Heart left ventricle (tissue), 16 donors: ENCODE results near the gene USP6NL. TPM values are rescaled to one million over a fixed set of nuclear protein-coding genes. Genes with fewer than 3 reads are reported as not detected.

ENCODE experiments used
- ATAC-seq, 4 donors: fragments of 200-7000 bp; cut with Tn5 transposase; one replicate each; pipeline ENCODE4 v1.9.1; 2020 to 2022; ENCODE audit warnings: moderate library complexity in 4 of 4, mild to moderate bottlenecking in 3 of 4, moderate number of reproducible peaks in 1 of 4
- DNase-seq, 5 donors: peaks; one replicate each; pipeline ENCODE4 v3.0.0-alpha.2; 2020
- H3K27ac ChIP-seq, 12 donors: fragments of 200-600 bp; sonication (generic) in 4 of 12; one replicate each; pipeline versions ENCODE4 v1.5.0 to v1.8.0; 2016 to 2022; ENCODE audit warnings: mild to moderate bottlenecking in 2 of 12
- H3K27me3 ChIP-seq, 9 donors: fragments of 200-600 bp; sonication (generic) in 2 of 9; one replicate each; pipeline versions ENCODE4 v1.5.1 to v1.8.0; 2016 to 2022; ENCODE audit warnings: mild to moderate bottlenecking in 3 of 9
- H3K36me3 ChIP-seq, 9 donors: fragments of 200-600 bp; sonication (generic) in 2 of 9; one replicate each; pipeline versions ENCODE4 v1.5.0 to v1.8.0; 2018 to 2022; ENCODE audit warnings: mild to moderate bottlenecking in 2 of 9
- H3K4me1 ChIP-seq, 12 donors: fragments of 200-600 bp; sonication (generic) in 4 of 12; one replicate each; pipeline versions ENCODE4 v1.5.0 to v1.8.0; 2016 to 2022; ENCODE audit warnings: mild to moderate bottlenecking in 3 of 12
- H3K4me3 ChIP-seq, 12 donors: fragments of 200-600 bp; sonication (generic) in 4 of 12; one replicate each; pipeline versions ENCODE4 v1.5.0 to v1.8.0; 2017 to 2022; ENCODE audit warnings: mild to moderate bottlenecking in 9 of 12, moderate library complexity in 4 of 12
- H3K9me3 ChIP-seq, 12 donors: fragments of 200-600 bp; sonication (generic) in 4 of 12; one replicate each; pipeline versions ENCODE4 v1.5.0 to v1.8.0; 2016 to 2022; ENCODE audit warnings: mild to moderate bottlenecking in 1 of 12
- POLR2A ChIP-seq, 2 donors: fragments of 450-650 bp; IDR thresholded peaks; one replicate each; pipeline ENCODE4 v1.6.1; 2017; ENCODE audit warnings: antibody characterized with exemption in 2 of 2, mild to moderate bottlenecking in 2 of 2, moderate library complexity in 2 of 2
- WGBS, 4 donors: extraction: QIAGEN DNeasy Blood & Tissue Kit in 2 of 4; methylation state at CpG; one replicate each; pipeline versions ENCODE4 v1.1.5 to v1.1.7; 2013 to 2018; 5-methylcytosine and 5-hydroxymethylcytosine counted together
- intact Hi-C, 10 donors: fragments of 100-400 bp; cut with DNase I; formaldehyde crosslinking; loops; one replicate each; pipeline versions ENCODE4 v1.11.1 to v1.14.2; 2022
- polyA plus RNA-seq, 2 donors: library from polyadenylated mRNA; stranded (reverse); fragments of 200-250 nt; gene quantifications; one replicate each; pipeline ENCODE4 v1.2.3, GENCODE V29; 2013
- total RNA-seq, 9 donors: library from RNA; depleted of rRNA in 2 of 9; stranded (reverse); fragments of >200 nt in 2 of 9; fragmentation: NEBNext Ultra II Directional in 3 of 9; extraction: Animal tissue kit (Norgen Biotek cat#: 25700) in 3 of 9; gene quantifications; one replicate each; pipeline versions ENCODE4 v1.1.0 to v1.2.4, GENCODE V29; 2016 to 2023
- TF ChIP-seq, protein P1 (sequence below), 12 donors: fragments of 200-600 bp; sonication (generic) in 4 of 12; IDR thresholded peaks; one replicate each; pipeline versions ENCODE4 v1.5.0 to v1.8.0; 2018 to 2022; ENCODE audit warnings: antibody characterized with exemption in 12 of 12, mild to moderate bottlenecking in 5 of 12
- donor health status: ischemic (EF 13 %, LVEDD 7.1; RV severe dilation, severe dysfunction).
- donor health status: healthy with polysubstance abuse.
- donor health status: DM: no; HTN: yes; CAD: no.
- donor health status: DM: no; HTN: no; CAD: no.
- donor health status: ischemic (EF 25% LVEDD 6.9; RV normal size, moderate dysfunction).
- donor health status: ischemic (EF 25% LVEDD 5.7; RV mildly dilated, moderate dysfunction).
- donor health status: healthy.
- donor health status: DM: yes; HTN: yes; CAD: no.
- donor health status: ischemic (EF 35%, LVEDD 5.7; RV mildly dilated, moderate dysfunction).
- donor health status: nonischemic (EF 11% LVEDD 7.7; RV severe dilation, severe dysfunction).
- donor health status: DM: yes; HTN: yes; CAD: no.
- donor health status: PGD.
- donor health status: ischemic (EF 29% LVEDD 5.4; RV normal size, mild dysfunction).
- donor health status: nonischemic (EF 23%, LVEDD 6.1; RV moderate dilation, normal function).

USP6NL gene
- total and polyA plus RNA-seq, 11 donors: 1.3 to 12.2 (median 9.6) TPM

- intact Hi-C loops: no loop called here
- 90 to 93% (median 92%) methylated on average over 16 of the region's 16 CpGs for WGBS, 4 donors
Measured at GRCh38 chr10:11442001-11442773, 169.3 kb downstream of the USP6NL start.

GRCh38 chr10:11441151-11441535 lies 170.3 kb downstream of the USP6NL start:
- ATAC-seq (no peak), DNase-seq (no peak)
- 86 to 95% (median 89%) methylated on average over 15 to 16 of the region's 16 CpGs for WGBS, 4 donors
- intact Hi-C loops: no loop called here
- TF ChIP-seq, protein P1, sequence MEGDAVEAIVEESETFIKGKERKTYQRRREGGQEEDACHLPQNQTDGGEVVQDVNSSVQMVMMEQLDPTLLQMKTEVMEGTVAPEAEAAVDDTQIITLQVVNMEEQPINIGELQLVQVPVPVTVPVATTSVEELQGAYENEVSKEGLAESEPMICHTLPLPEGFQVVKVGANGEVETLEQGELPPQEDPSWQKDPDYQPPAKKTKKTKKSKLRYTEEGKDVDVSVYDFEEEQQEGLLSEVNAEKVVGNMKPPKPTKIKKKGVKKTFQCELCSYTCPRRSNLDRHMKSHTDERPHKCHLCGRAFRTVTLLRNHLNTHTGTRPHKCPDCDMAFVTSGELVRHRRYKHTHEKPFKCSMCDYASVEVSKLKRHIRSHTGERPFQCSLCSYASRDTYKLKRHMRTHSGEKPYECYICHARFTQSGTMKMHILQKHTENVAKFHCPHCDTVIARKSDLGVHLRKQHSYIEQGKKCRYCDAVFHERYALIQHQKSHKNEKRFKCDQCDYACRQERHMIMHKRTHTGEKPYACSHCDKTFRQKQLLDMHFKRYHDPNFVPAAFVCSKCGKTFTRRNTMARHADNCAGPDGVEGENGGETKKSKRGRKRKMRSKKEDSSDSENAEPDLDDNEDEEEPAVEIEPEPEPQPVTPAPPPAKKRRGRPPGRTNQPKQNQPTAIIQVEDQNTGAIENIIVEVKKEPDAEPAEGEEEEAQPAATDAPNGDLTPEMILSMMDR (IDR thresholded peaks at IDR 0.05): no peak
- no peak for TF ChIP-seq POLR2A (IDR thresholded peaks at IDR 0.05)
- H3K27me3 ChIP-seq: peaks cover 0 to 10% (median 0%) of the 10 kb centered on the region in 9 donors
- H3K4me3 ChIP-seq: no peak overlapping the region
- H3K27ac ChIP-seq: no peak overlapping the region
- H3K9me3 ChIP-seq: no peaks in the 10 kb centered on the region
- H3K36me3 ChIP-seq: no peaks in the 10 kb centered on the region
- no peaks in the 10 kb centered on the region for H3K4me1 ChIP-seq

More at GRCh38 chr10:11442001-11442773, 169.3 kb downstream of the USP6NL start:
- Histone ChIP-seq H3K9me3 (no peaks in the 10 kb centered on the region), H3K27me3 (peaks cover 0 to 17% (median 0%) of the 10 kb centered on the region in 9 donors), H3K4me3 (no peak overlapping the region), H3K27ac (no peak overlapping the region), H3K36me3 (no peaks in the 10 kb centered on the region), H3K4me1 (no peaks in the 10 kb centered on the region)
- no peak for TF ChIP-seq POLR2A (IDR thresholded peaks at IDR 0.05)
- TF ChIP-seq, protein P1 (IDR thresholded peaks at IDR 0.05): no peak
- no peak for DNase-seq
- no peak for ATAC-seq

DNA sequence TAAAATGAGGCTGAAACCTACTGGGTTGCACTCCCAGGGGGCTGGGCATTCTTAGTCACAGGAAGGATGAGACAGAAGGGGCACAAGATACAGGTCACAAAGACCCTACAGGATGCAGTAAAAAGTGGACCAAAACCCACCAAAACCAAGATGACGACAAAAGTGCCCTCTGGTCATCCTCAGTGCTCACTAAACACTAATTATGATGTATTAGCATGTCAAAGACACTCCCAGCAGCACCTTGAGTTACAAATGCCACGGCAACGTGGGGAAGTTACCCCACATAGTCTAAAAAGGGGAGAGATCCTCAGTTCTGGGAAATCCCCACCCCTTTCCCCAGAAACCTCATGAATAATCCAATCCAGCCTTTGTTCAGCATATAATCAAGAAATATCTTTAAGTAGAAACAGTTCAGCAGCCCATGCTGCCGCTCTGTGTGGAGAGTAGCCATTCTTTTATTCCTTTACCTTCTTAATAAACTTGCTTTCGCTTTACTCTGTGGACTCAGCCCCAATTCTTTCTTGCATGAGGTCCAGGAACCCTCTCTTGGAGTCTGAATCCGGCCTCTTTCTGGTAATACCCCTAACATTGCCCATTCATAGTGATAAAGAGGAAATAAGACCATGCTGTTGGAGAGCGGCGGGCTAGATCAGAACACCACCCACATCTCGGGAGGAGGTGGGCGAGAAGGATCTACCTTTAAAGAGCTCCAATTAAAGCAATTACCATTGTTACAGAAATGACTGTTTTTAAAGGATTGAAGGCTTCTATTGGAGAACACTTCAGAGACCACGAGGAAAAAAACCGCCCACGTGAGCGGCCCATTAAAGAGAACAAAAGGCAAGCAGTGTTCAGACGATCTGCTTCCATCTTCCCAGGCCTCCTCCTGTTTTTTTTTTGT lies 170.9 kb downstream of the USP6NL start:
- intact Hi-C loops: no loop called here
- DNase-seq: no peak

More for the DNA sequence above, 170.9 kb downstream of the USP6NL start:
- no peaks in the 10 kb centered on the region for H3K9me3 ChIP-seq
- H3K36me3 ChIP-seq: no peaks in the 10 kb centered on the region
- peaks cover 0 to 8% (median 0%) of the 10 kb centered on the region in 9 donors for H3K27me3 ChIP-seq
- no peaks in the 10 kb centered on the region for H3K4me1 ChIP-seq
- 79 to 87% (median 85%) methylated on average over 15 of the region's 15 CpGs for WGBS, 4 donors
- TF ChIP-seq, protein P1 (IDR thresholded peaks at IDR 0.05): no peak
- ATAC-seq: no peak
- H3K27ac ChIP-seq: no peak overlapping the region
- H3K4me3 ChIP-seq: no peak overlapping the region
